GM21576 (cell line): ENCODE data around the gene DIO3.

ENCODE experiments used
- ATAC-seq: cut with Tn5 transposase; IDR thresholded peaks from one replicate; pipeline ENCODE4 v1.9.1; 2021; ENCODE audit warnings: mild to moderate bottlenecking, moderate library complexity; ENCODE audit not compliant: unreplicated experiment

DIO3 gene

DNA sequence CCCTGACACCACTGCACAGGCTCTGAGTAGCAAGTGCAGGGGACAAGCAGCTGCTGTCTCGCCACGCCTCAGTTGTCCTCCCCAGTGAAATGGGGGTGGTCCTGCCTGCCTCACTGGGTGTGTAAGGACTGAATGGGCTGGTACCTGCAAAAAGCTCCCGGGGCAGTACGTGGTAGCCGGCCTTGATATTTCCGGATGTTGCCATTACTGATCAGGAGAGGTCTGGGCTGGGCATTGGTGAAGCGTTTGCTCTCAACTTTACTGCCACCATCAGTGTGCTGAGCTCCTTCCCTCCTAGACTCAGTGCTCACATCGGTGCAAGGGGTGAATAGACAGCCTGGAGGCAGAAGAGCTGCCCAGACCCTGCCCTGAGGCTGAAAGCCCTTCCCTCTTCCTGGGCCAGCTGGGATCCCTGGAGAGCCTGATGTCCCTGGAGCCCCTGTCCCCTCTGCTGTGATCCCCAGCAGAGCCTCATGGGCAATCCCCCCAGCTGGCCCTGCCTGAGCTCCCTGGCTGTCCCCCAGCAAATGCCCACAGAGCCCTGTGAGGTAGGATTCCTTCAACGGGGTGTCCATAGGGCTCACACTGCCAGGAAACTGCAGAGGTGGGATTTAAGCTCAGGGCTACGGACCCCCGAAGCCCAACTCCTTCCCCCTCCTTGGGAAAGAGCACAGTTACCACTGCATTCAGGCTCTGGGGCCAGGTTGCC, 18.2 kb downstream of the DIO3 start:
- no peak for ATAC-seq

DNA sequence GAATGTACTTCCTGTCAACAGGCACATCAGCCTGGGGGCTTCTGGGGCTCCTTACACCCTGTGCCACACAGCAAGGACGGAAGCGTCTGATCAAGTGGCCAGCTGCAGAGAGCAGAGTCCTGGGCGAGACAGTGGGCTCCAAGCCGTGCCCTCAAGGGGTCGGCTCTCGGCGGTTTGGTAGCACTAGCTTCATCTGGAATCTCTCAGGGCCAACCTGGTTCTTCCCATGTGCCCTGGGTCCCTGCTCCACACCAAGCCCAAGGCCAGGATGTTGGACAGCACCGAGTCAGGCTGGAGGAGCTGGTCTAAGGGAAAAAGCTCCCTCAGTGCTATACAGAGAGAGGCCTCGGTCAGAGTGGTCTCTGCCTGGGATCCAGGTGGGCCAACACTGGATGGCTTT, 20.5 kb downstream of the DIO3 start:
- ATAC-seq, result no peak

DNA sequence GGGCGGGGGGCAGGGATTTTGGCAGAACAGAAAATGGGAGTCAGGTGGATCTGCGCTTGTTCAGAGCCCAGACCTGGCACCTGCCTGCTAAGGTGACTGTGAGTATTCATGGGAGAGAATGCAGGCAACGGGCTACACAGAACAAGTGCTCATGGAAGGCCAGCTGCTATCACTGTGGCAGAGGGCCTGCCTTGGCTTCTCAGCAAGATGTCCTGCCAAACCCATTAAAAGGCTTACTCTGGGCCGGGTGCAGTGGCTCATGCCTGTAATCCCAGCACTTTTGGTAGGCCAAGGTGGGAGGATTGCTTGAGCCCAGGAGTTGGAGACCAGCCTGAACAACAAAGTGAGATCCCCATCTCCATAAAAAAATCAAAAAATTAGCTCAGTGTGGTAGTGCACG, 21.0 kb downstream of the DIO3 start:
- ATAC-seq, result no peak

DNA sequence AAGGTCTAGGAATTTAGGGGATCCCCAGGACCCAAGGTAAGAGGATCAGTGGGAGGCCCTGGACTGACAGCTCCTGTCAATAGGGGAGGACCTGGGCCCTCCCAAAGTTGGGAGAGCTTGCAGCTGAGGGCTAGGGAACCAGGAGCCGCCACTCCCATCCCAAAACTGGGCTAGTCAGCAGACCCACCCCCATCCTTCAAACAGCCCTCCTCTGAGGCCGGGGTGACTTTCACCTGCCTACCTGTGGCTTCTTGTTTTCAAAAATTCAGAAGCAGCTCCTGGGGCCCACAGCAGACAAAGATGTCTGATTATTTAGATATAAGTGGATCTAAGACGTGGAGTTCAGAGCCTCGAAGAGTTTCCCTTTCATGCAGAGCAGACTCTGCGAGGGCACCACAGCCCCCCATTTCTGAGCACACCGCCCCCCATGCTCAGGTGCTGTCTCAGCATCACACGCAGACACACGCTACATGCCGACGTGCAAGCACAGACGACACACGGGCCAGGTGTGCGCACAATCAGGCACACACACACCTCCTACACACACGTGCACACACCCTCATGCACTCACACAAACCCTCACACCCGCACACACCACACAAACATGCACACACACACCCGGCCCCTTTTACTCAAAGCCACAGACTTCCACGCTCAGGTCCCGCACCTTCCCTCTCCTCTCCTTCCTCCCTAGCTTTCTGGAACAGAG, 21.9 kb downstream of the DIO3 start:
- no peak for ATAC-seq

DNA sequence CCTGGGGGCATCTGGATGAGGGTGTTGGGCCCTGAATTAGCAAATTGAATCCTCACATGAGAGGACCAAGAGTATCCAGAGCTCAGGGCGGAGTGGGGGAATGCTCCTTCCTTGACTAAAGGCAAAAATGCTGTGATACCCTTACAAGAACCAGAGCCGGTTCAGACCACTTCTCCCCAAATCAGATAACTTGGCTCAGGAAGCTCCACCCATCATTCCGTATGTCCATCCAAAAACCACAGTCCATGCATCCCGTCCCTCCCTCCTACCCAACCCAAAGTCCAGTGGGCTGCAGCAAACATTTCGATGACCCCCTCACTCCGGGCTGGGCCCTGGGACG, 22.4 kb downstream of the DIO3 start:
- ATAC-seq, result no peak

GRCh38 chr14:101584055-101584859, 23.0 kb downstream of the DIO3 start:
- ATAC-seq, result no peak

GRCh38 chr14:101585211-101585610, 23.9 kb downstream of the DIO3 start:
- ATAC-seq, result no peak

DNA sequence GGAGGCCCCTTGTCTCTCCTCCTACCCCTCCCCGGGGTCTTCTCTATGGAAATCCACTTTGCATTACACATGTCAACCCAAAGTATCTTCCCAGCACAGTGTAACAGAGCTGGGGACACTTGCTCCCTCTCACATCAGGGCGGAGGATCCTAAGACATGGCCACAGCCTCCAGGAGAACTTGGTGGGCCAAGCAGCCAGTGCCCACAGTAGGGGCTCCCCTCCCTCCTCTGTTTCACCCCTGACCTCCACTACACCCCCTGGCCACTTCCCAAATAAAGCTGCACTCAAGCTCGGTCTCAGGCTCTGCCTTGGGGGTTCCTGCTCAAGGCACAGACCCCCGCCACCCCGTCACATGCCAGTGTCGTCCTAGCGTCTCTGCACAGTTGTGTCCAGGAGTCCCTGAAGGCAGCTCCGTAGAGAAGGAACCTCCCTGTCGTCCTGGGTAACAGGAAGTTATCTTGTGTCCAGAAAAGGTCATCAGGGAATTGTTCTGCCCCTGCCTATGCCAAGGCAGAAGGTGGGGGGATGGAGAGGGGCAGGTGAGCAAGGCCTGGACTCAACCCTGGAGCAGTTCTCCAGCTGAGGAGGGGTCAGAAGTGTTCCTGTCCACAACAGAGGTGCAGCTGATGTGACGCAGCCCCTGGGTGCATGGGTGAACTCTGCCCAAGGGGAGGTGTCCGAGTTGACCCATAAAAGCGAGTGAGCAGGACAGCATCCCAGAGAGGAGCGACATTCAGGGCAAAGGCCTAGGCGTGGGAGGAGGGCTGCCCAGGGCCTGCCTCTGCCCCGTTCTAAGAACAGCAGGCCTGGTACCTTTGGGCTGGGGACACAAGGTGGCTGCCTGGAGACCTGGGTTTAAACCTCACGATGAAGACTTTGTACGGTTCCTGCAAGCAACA, 25.5 kb downstream of the DIO3 start:
- ATAC-seq, result no peak

DNA sequence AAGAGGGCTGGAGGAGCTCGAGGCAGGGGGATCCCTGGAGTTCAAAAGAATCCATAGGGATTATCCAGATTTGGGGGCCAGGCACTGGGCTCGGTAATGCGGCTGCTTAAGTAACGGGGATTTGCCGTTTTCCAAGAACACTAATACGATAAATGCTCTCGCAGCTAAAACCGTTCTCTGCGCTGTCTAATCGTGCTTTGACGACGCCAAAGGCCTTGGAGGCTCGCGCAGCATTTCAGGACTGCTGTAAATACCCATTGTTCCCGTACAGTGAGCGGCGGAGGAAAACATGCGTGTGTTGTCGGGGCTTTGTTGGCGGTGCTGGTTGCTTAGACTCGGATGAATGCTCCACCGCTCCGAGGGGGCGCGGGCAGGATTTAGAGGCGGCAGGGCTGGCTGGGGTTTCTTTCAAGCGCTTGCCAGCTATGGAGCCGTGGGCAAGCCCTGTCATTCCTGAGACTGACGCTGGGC, 26.2 kb downstream of the DIO3 start:
- ATAC-seq, result no peak

DNA sequence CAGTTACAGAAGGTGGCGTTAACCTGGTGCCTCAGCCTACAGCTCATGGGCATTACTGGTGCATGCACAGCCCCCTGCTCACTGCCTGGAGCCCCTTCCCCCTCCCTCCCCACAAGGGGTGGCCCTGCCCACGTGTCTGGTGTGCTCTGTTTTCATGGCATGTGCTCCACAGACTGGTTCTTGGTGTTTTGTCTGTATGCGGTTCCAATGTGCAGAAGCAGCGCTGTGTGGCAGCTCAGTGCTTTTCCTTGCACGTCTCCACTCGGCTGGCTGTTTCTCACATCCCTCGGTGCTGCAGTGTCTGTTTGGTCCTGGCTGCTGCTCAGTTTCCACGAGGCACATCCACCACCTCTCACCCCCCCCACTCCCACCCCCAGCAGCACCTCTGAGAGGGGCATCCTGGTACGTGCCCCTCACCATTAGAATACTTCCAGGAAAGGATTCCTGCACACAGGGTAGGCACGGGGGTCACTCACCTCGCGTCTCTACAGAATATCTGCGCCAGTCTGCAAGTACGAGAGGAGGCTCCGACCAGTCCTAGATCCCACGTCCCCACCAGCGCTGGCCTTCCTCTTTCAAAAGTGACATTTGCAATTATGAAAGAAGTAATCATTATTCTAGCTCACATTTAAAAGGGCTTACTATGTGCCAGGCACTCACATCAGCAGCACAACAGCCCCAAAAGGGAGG, 27.1 kb downstream of the DIO3 start:
- ATAC-seq, result no peak

- ATAC-seq, result no peak
Measured at GRCh38 chr14:101588990-101589389, 27.7 kb downstream of the DIO3 start.

DNA sequence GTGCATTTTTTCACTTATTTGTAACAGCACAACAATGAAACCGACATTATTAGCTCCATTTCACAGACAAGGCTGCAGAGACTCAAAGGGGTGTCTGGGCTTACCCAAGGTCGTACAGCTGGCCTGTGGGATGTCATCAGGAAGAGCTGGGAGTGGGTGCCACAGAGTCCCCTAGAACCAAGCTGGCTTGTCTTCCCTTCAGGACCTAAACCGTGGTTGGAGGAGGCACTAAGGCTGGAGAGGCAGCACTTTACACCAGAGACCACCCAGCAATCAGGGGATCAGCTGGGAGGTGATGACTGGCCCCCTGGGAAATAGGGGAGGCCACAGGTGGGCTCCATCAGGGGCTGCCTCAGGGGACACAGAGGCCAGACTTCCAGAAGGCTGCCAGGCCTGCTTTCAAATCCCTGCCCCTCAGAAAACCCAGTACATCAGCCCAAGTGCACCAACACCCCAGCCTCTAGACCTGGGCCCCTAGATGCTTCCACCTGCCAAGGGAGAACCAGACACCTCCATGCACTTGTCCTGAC, 28.3 kb downstream of the DIO3 start:
- no peak for ATAC-seq

- ATAC-seq, result no peak
Measured at GRCh38 chr14:101590062-101590461, 28.8 kb downstream of the DIO3 start.

DNA sequence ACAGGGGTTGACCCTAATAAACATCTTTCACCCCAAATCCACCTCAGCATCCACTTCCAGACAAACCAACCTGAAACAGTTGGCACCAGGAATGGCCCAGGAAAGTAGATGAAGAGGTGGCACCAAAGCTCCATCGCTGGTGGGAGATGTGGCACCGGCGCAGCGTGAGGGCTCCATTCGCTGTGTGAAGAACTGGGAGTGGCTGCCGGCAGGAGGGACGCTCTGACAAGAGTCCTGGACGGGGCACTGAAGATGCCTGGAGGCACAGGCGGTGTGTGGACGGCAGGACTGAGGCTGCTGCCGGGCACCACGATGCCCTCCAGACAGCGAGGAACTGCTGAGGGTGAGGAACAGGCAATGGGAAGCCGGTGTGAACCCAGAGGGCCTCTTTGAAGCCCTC, 29.3 kb downstream of the DIO3 start:
- no peak for ATAC-seq

DNA sequence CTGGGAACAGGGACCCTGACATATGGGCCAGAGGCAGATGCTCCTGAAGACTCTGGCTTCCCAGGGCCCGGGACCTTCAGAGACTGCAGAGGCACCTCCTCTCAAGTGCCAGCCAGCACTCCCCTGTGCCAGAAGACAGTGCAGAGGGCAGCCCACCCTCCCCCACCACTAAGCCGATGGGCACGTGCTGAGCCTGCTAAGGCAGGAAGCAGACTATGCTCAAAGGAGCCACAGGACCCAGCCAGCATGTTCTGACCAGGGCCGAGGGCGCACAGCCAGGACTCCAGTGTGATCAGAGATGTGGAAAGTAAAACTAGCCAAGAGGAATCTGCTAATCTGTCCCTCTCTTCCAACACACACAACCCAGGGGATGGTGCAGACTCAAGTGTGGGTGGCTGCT, 29.8 kb downstream of the DIO3 start:
- ATAC-seq, result no peak

GRCh38 chr14:101591582-101591981, 30.3 kb downstream of the DIO3 start:
- no peak for ATAC-seq

- ATAC-seq, result no peak
Measured at GRCh38 chr14:101593411-101594238, 32.3 kb downstream of the DIO3 start.

- ATAC-seq, result no peak
Measured at GRCh38 chr14:101594511-101595148, 33.3 kb downstream of the DIO3 start.

- no peak for ATAC-seq
Measured at GRCh38 chr14:101595349-101595748, 34.1 kb downstream of the DIO3 start.
